Vagina (tissue), 2 donors: ENCODE results near the gene ESYT2. TPM values are rescaled to one million over a fixed set of nuclear protein-coding genes. Genes with fewer than 3 reads are reported as not detected.

ENCODE experiments used
- DNase-seq, 2 donors: peaks; one replicate each; pipeline ENCODE4 v3.0.0-alpha.2; 2017; ENCODE audit errors: extremely low spot score in 2 of 2
- H3K27ac ChIP-seq: fragments of 200-600 bp; sonication (generic); one replicate; pipeline ENCODE4 v1.5.1; 2019
- H3K27me3 ChIP-seq: fragments of 200-600 bp; sonication (generic); one replicate; pipeline ENCODE4 v1.5.1; 2019
- H3K36me3 ChIP-seq, 2 donors: fragments of 200-600 bp; sonication (generic); one replicate each; pipeline ENCODE4 v1.5.1; 2017 to 2019
- H3K4me1 ChIP-seq: fragments of 200-600 bp; sonication (generic); one replicate; pipeline ENCODE4 v1.5.1; 2019
- H3K4me3 ChIP-seq, 2 donors: fragments of 200-600 bp; sonication (generic); 1 replicate in 1 of 2; 2 replicates in 1 of 2; pipeline ENCODE4 v1.5.1; 2016 to 2019
- H3K9me3 ChIP-seq: fragments of 200-600 bp; sonication (generic); one replicate; pipeline ENCODE4 v1.5.1; 2019
- POLR2A ChIP-seq, 2 donors: fragments of 450-650 bp; IDR thresholded peaks; one replicate each; pipeline ENCODE4 v1.6.1; 2017; ENCODE audit warnings: antibody characterized with exemption in 2 of 2, mild to moderate bottlenecking in 2 of 2, moderate library complexity in 2 of 2
- POLR2AphosphoS5 ChIP-seq, 2 donors: sonication (generic); formaldehyde crosslinking; IDR thresholded peaks; one replicate each; pipeline ENCODE4 v1.9.0; 2017; ENCODE audit warnings: antibody characterized with exemption in 2 of 2, mild to moderate bottlenecking in 2 of 2, low read depth in 1 of 2; ENCODE audit not compliant: insufficient read depth in 1 of 2
- intact Hi-C: fragments of 100-400 bp; cut with DNase I; formaldehyde crosslinking; loops from one replicate; pipeline ENCODE4 v1.15.1; 2023
- total RNA-seq: library from RNA; depleted of rRNA; stranded (reverse); fragments of >200 nt; gene quantifications from one replicate; pipeline ENCODE4 v1.2.3, GENCODE V29; 2016
- TF ChIP-seq, protein P1 (sequence below), 3 experiments: fragments of 450-650 bp in 2 of 3; fragments of 200-600 bp in 1 of 3; sonication (generic) in 1 of 3; IDR thresholded peaks; one replicate each; pipeline ENCODE4 v1.5.1; 2017 to 2019; ENCODE audit warnings: antibody characterized with exemption in 3 of 3, mild to moderate bottlenecking in 2 of 3, moderate library complexity in 2 of 3

The ESYT2 gene
- total RNA-seq, 1 donor from 2014 or later: 82.5 TPM

DNA sequence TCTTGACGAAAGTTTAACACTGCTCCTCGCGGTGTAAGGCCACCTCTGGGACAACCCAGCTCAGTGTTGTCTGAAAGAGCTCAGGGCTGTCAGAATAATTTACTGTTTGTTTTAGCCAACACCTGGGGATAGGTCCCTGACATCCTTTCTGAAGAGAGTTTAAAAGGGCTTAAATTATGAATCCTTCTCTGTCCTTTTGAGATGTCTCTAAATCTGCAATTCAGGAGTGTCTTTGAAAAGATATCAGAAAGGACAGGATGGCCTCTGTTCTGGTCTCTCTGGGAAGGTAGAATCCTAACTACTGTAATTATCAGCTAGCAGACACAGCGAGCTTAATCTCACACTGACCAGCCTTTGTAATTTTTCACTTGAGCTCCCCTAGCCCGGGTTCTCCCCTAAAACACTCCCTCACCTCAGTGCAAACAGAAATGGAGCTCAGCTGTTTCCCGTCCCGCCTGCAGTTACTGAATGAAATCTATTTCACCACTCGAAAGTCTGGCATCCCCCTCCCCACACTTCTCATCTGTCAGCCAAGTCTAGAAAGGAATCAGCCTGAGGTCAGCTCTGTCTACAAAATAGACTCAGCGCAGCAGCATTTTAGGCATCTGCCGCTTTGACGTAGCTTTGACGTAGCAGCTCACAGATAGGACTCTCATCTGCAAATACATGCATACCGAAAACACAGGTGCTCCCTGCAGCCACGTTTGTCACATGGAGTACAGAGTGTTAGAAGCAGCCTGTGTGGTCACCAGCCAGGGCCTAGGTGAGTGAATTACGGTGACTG, 31.9 kb upstream of the ESYT2 start:
- Histone ChIP-seq H3K36me3 (no peaks in the 10 kb centered on the region), H3K27ac (no peak overlapping the region), H3K27me3 (no peaks in the 10 kb centered on the region), H3K9me3 (no peaks in the 10 kb centered on the region), H3K4me1 (peaks cover 48% of the 10 kb centered on the region), H3K4me3 (no peak overlapping the region)
- TF ChIP-seq POLR2AphosphoS5 (IDR thresholded peaks at IDR 0.05; ENCODE audit: insufficient read depth in 1 of 2, low read depth in 1 of 2) (no peak), POLR2A (IDR thresholded peaks at IDR 0.05) (no peak)
- TF ChIP-seq, protein P1, sequence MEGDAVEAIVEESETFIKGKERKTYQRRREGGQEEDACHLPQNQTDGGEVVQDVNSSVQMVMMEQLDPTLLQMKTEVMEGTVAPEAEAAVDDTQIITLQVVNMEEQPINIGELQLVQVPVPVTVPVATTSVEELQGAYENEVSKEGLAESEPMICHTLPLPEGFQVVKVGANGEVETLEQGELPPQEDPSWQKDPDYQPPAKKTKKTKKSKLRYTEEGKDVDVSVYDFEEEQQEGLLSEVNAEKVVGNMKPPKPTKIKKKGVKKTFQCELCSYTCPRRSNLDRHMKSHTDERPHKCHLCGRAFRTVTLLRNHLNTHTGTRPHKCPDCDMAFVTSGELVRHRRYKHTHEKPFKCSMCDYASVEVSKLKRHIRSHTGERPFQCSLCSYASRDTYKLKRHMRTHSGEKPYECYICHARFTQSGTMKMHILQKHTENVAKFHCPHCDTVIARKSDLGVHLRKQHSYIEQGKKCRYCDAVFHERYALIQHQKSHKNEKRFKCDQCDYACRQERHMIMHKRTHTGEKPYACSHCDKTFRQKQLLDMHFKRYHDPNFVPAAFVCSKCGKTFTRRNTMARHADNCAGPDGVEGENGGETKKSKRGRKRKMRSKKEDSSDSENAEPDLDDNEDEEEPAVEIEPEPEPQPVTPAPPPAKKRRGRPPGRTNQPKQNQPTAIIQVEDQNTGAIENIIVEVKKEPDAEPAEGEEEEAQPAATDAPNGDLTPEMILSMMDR (IDR thresholded peaks at IDR 0.05): no peak
- no peak for DNase-seq
- intact Hi-C loops: loop anchor here (10.0 kb wide), 1 partner anchor 156 kb away; the partner anchor contains the start of gene NCAPG2

GRCh38 chr7:158860394-158860793, 31.1 kb upstream of the ESYT2 start:
- DNase-seq: no peak
- H3K4me1 ChIP-seq: peaks cover 40% of the 10 kb centered on the region
- no peaks in the 10 kb centered on the region for H3K36me3 ChIP-seq
- no peak for TF ChIP-seq POLR2AphosphoS5 (IDR thresholded peaks at IDR 0.05; ENCODE audit: insufficient read depth in 1 of 2, low read depth in 1 of 2)
- TF ChIP-seq, protein P1 (IDR thresholded peaks at IDR 0.05): no peak
- TF ChIP-seq POLR2A (IDR thresholded peaks at IDR 0.05): no peak
- H3K27me3 ChIP-seq: no peaks in the 10 kb centered on the region
- H3K27ac ChIP-seq: no peak overlapping the region
- H3K4me3 ChIP-seq: no peak overlapping the region
- no peaks in the 10 kb centered on the region for H3K9me3 ChIP-seq
- intact Hi-C loops: loop anchor here (10.0 kb wide), 1 partner anchor 156 kb away; the partner anchor contains the start of gene NCAPG2

DNA sequence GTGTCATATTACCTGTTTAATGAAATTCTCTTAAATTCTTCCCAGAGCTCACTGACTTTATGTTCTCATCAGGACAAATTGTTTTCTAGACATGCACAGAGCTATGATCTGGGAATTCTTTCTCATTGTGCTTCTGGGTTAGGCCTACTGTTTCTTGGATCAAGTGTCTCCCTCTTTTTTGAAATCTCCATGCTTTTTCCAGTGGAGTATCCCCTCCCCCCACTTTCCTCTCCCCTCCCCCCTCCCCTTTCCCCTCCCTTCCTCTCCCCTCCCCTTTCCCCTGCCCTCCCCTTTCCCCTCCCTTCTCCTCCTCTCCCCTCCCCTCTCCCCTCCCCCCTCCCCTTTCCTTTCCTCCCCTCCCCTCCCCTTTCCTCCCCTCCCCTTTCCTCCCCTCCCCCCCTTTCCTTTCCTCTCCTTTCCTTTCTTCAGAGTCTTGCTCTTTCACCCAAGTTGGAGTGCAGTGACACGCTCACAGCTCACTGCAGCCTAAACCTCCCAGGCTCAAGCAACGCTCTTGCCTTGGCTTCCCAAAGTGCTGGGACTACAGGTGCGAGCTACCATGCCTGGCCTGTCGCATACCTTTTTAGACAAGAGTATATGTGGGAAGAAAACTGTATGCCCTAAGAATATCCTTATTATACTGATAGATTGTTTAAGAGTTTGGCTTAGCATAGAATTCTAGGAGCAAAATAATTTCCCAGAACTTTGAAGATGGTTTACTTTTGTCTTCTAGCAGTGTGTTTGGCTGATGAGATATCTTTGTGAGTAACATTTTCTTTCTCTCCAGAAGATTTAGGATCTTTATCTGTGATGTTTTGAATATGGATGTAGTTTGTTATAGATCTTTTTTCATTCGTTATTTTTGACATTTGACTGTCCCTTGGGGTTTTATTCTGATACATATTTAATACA, 29.5 kb upstream of the ESYT2 start:
- no peaks in the 10 kb centered on the region for H3K36me3 ChIP-seq
- H3K4me3 ChIP-seq: no peak overlapping the region
- no peak for DNase-seq
- no peak for TF ChIP-seq POLR2AphosphoS5 (IDR thresholded peaks at IDR 0.05; ENCODE audit: insufficient read depth in 1 of 2, low read depth in 1 of 2)
- TF ChIP-seq, protein P1 (IDR thresholded peaks at IDR 0.05): no peak
- no peak for TF ChIP-seq POLR2A (IDR thresholded peaks at IDR 0.05)
- H3K4me1 ChIP-seq: peaks cover 26% of the 10 kb centered on the region
- no peaks in the 10 kb centered on the region for H3K9me3 ChIP-seq
- H3K27ac ChIP-seq: no peak overlapping the region
- H3K27me3 ChIP-seq: no peaks in the 10 kb centered on the region
- intact Hi-C loops: no loop called here

DNA sequence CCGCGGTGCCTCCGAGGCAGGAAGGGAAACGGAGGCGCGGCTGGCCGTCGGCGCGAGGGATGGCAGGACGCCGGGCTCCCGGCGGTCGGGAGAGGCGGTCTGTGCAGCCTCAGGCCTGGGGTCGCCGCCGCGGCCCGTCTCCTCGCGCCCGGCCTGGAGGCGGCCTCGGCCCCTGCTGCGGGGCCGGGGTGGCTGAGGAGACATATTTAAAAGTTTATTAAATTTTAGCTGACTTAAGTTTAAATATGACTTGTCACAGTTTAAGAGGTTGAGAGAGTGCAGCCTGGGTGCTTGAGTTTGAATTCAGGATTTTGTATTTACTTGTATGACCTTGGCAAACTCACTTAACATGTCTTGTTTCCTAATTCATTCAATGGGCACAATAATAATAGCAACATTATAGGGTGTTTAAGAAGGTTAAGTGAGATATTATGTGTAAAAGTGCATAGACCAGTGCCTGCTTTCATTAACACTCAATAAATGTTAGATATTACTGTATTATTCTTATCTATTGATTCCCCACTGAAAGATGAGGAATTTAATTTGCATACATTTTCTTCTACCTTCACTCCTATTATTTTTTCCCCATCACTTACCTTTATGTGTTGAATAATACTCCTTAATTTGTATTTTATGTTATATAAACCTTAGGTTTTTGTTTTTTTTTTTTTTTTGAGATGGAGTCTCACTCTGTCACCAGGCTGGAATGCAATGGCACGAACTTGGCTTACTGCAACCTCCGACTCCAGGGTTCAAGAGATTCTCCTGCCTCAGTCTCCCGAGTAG, 27.8 kb upstream of the ESYT2 start:
- Histone ChIP-seq H3K9me3 (no peaks in the 10 kb centered on the region), H3K27ac (peak overlapping the region; percentile 65), H3K36me3 (no peaks in the 10 kb centered on the region), H3K27me3 (no peaks in the 10 kb centered on the region), H3K4me1 (peaks cover 26% of the 10 kb centered on the region), H3K4me3 (peak overlapping the region; percentile 67 to 71)
- TF ChIP-seq, protein P1 (IDR thresholded peaks at IDR 0.05): no peak
- DNase-seq: no peak
- intact Hi-C loops: no loop called here
